ENCODE data around the gene KIF12.

GRCh38 chr9:114091711-114092110 lies 7.4 kb downstream of the KIF12 start:
- TF ChIP-seq CTCF (optimal IDR thresholded peaks at IDR 0.05 in 1 of 3, IDR thresholded peaks at IDR 0.05 in 1 of 3, conservative IDR thresholded peaks at IDR 0.05 in 1 of 3; ENCODE audit: extremely low read depth in 1 of 3, insufficient read depth in 2 of 3, low read length in 3 of 3) = no peak
- TF ChIP-seq EZH2 (IDR thresholded peaks at IDR 0.05; ENCODE audit: low read length) = no peak

Measured in keratinocyte (primary cell).